Suprapubic skin (tissue), 4 donors: Measurements from ENCODE around the gene SOCS7.

Source experiments
- EP300 ChIP-seq: sonication (generic); formaldehyde crosslinking; IDR thresholded peaks from one replicate; pipeline ENCODE4 v1.6.1; 2017; ENCODE audit warnings: antibody characterized with exemption
- POLR2A ChIP-seq, 2 donors: fragments of 450-650 bp; IDR thresholded peaks; one replicate each; pipeline ENCODE4 v1.6.1; 2017; ENCODE audit warnings: antibody characterized with exemption in 2 of 2, mild to moderate bottlenecking in 2 of 2, moderate library complexity in 2 of 2
- POLR2AphosphoS5 ChIP-seq, 3 donors: sonication (generic); formaldehyde crosslinking; IDR thresholded peaks; one replicate each; pipeline ENCODE4 v1.6.1; 2017; ENCODE audit warnings: antibody characterized with exemption in 3 of 3
- TF ChIP-seq, protein P1 (sequence below), 2 donors: fragments of 200-600 bp in 1 of 2; fragments of 450-650 bp in 1 of 2; sonication (generic) in 1 of 2; IDR thresholded peaks; one replicate each; pipeline ENCODE4 v1.5.1; 2016 to 2019; ENCODE audit warnings: antibody characterized with exemption in 2 of 2, mild to moderate bottlenecking in 1 of 2, moderate library complexity in 1 of 2

DNA sequence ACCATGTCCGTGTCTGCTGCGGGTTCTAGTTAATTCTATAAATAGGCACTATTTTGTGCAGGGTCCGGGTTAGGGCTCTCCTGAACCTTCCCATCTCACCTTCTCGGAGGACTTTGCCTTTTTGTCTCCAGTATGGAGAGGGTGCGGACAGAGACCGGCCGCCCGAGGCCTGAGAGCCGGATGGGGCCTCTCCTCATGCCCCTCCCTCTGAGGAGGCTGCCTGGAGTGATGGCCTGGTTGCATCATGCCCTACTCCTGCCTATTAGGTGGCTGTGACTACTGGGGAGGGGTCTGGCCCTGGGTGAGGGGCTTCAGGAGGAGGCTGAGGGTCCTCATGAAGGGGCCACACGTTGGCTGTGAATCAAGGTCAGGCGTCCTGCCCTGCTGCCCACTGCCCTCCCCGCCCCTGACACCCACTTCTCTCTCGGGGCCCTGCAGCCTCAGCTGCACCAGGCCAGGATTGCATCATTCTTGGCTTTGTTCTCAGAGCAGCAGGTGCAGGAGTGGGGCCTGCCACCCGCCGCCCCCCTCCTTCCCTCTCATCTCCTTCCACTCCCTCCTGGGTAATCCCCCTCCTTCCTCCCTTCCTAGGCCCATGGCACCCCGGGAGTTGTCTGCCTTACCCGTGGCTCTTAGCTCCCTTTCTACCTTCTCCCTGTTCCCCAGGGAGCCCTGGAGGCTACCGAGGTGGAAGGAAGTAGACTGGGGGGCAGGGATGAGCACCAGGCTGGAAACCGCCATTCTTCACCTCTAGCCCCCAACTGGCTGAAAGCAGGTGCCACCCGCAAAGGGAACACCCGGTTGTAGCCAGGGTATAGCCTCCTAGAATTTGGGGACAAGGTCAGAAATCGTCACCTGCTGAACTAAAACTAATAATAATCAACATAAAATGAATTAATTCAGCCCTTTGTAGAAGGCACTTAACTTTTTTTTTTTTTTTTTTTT lies 63.9 kb downstream of the SOCS7 start:
- TF ChIP-seq POLR2A (IDR thresholded peaks at IDR 0.05) (no peak), POLR2AphosphoS5 (IDR thresholded peaks at IDR 0.05) (no peak), EP300 (no peak)
- TF ChIP-seq, protein P1, sequence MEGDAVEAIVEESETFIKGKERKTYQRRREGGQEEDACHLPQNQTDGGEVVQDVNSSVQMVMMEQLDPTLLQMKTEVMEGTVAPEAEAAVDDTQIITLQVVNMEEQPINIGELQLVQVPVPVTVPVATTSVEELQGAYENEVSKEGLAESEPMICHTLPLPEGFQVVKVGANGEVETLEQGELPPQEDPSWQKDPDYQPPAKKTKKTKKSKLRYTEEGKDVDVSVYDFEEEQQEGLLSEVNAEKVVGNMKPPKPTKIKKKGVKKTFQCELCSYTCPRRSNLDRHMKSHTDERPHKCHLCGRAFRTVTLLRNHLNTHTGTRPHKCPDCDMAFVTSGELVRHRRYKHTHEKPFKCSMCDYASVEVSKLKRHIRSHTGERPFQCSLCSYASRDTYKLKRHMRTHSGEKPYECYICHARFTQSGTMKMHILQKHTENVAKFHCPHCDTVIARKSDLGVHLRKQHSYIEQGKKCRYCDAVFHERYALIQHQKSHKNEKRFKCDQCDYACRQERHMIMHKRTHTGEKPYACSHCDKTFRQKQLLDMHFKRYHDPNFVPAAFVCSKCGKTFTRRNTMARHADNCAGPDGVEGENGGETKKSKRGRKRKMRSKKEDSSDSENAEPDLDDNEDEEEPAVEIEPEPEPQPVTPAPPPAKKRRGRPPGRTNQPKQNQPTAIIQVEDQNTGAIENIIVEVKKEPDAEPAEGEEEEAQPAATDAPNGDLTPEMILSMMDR (IDR thresholded peaks at IDR 0.05) = no peak
